GM12864 (cell line): ENCODE data around the gene ASF1B.
"Not testable (repeated sequence)": the region's sequence is repeated elsewhere in the genome, so short reads cannot be mapped to it uniquely, and the experiment has no call there.

Experiments
- DNase-seq: peaks from one replicate; pipeline ENCODE4 v3.0.0-alpha.2; 2011; ENCODE audit warnings: low read depth
- H3K4me3 ChIP-seq: 2 replicates; pipeline ENCODE4 v1.5.1; 2011; ENCODE audit warnings: mild to moderate bottlenecking, low read depth, low read length, control low read depth
- TF ChIP-seq, protein P1 (sequence below): IDR thresholded peaks from 2 replicates; pipeline ENCODE4 v1.5.1; 2011; ENCODE audit warnings: low read depth, mild to moderate bottlenecking, moderate library complexity, low read length, control low read depth, inconsistent platforms; ENCODE audit errors: missing control alignments

The ASF1B gene

GRCh38 chr19:14150770-14151661 lies 14.6 kb upstream of the ASF1B start:
- TF ChIP-seq, protein P1, sequence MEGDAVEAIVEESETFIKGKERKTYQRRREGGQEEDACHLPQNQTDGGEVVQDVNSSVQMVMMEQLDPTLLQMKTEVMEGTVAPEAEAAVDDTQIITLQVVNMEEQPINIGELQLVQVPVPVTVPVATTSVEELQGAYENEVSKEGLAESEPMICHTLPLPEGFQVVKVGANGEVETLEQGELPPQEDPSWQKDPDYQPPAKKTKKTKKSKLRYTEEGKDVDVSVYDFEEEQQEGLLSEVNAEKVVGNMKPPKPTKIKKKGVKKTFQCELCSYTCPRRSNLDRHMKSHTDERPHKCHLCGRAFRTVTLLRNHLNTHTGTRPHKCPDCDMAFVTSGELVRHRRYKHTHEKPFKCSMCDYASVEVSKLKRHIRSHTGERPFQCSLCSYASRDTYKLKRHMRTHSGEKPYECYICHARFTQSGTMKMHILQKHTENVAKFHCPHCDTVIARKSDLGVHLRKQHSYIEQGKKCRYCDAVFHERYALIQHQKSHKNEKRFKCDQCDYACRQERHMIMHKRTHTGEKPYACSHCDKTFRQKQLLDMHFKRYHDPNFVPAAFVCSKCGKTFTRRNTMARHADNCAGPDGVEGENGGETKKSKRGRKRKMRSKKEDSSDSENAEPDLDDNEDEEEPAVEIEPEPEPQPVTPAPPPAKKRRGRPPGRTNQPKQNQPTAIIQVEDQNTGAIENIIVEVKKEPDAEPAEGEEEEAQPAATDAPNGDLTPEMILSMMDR: no peak
- H3K4me3 ChIP-seq: no peak overlapping the region
- DNase-seq: no peak

GRCh38 chr19:14150041-14150769 lies 13.8 kb upstream of the ASF1B start:
- DNase-seq: no peak
- TF ChIP-seq, protein P1: no peak
- H3K4me3 ChIP-seq: no peak overlapping the region

DNA sequence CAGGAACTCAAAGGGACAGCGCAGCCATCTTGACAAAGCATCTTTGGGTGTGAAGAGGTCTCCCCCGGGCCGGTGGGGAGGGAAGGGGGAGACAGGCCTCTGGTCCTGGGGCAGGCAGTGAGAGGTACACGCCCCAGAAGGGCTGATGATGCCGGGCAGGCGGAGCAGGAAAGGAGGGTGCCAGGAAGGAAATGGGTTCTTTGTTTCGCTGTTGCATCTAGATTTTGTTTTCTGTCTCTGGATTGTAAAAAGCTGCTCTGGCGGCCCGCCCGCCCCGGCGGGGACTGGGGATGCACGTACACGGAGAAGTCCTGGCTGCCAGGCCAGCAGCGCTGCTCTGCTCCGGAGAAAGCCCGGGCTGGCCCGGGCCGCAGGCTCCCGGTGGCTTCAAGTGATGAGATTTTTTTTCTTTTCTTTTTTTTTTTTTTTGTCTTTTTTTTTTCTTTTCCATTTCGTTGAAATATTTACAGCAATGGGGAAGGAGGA lies 13.2 kb upstream of the ASF1B start:
- TF ChIP-seq, protein P1: no peak
- H3K4me3 ChIP-seq: no peak overlapping the region
- DNase-seq: no peak

DNA sequence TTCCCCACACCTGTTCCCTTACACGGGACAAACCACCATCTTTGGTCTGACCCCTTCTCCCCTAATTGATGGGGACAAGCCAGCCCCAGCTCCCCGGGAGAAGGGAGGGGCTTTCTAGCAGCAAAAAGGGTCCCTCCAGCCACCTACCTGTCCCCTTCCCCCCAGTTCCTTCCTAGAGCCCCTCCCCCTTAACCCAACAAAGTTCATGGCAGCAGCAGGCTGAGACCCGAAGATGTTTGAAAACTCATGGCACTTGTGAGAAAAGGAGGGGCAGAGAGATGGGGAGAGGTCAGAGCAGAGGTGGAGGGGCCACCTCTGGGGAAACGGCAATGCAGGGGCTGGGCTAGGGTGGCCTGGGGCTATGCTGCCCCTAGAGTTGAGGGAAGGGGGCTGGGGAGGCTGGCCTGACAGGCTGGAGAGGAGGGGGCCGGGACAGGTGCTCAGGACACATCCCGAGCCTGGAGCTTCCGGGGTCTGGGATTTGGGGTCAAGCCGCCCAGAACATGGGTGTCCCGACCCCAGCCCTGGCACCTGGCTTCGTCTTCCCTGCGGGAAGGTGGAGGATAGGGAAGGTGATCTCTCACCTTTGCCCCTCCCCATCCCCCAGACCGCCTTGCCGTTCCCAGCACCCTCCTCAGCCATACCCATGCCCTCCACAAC lies 12.5 kb upstream of the ASF1B start:
- no peak for DNase-seq
- TF ChIP-seq, protein P1: no peak
- no peak overlapping the region for H3K4me3 ChIP-seq

GRCh38 chr19:14147797-14148605 lies 11.6 kb upstream of the ASF1B start:
- DNase-seq: no peak
- TF ChIP-seq, protein P1: peak; percentile 74
- H3K4me3 ChIP-seq: no peak overlapping the region

DNA sequence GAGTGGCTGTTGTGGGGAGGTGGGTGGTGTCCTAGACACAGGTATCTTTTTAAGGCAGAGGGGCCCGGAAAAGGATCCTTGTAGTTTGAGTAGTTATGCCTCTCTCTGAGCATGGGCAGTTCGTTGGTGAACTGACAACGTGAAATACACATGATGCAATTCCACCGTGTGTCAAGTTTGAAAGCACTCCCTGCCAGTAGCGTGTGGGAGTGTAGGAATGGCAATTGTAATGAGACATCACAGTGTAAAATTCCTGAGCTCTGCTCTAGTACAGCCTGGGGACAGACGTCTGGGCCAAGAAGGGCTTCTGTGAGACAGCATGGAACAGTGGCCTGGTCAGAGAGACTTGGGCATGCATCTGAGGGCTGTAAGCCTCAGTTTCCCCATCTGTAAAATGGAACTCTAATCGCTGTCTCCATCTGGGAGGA lies 10.4 kb upstream of the ASF1B start:
- H3K4me3 ChIP-seq: no peak overlapping the region
- no peak for DNase-seq
- TF ChIP-seq, protein P1: no peak

- H3K4me3 ChIP-seq, DNase-seq: not testable (repeated sequence)
Observed at GRCh38 chr19:14146169-14146568, 9.8 kb upstream of the ASF1B start.
